Gastrocnemius medialis (tissue), 4 donors: ENCODE measurements around the gene NME5.

Experiments
- CTCF ChIP-seq, 5 experiments: fragments of 450-650 bp in 3 of 5; fragments of 200-600 bp in 2 of 5; sonication (generic) in 2 of 5; IDR thresholded peaks in 4 of 5; conservative IDR thresholded peaks in 1 of 5; 1 replicate in 4 of 5; 2 replicates in 1 of 5; pipeline ENCODE4 v1.5.1; 2016 to 2019; ENCODE audit warnings: antibody characterized with exemption in 5 of 5, mild to moderate bottlenecking in 3 of 5, moderate library complexity in 3 of 5
- POLR2A ChIP-seq, 2 donors: fragments of 450-650 bp; IDR thresholded peaks; one replicate each; pipeline ENCODE4 v1.6.1; 2017; ENCODE audit warnings: antibody characterized with exemption in 2 of 2, mild to moderate bottlenecking in 2 of 2, moderate library complexity in 2 of 2

- TF ChIP-seq CTCF (IDR thresholded peaks at IDR 0.05 in 4 of 5, conservative IDR thresholded peaks at IDR 0.05 in 1 of 5) (no peak), POLR2A (IDR thresholded peaks at IDR 0.05) (no peak)
Measured at GRCh38 chr5:138111181-138111580, 28.0 kb downstream of the NME5 start.
